Stimulated activated CD8-positive, alpha-beta memory T cell treated with anti-CD3 and anti-CD28 coated beads, Interleukin-15, amount 100 ng/mL, for 1 hour (primary cell): ENCODE results near the gene CISH.

ENCODE experiments used
- DNase-seq: peaks from one replicate; pipeline ENCODE4 v3.0.0-alpha.2; 2020; ENCODE audit warnings: low read depth

Gene CISH

GRCh38 chr3:50599115-50599715, 12.4 kb downstream of the CISH start:
- no peak for DNase-seq

- no peak for DNase-seq
Observed at GRCh38 chr3:50594253-50594785, 17.3 kb downstream of the CISH start.

GRCh38 chr3:50592568-50592967, 19.0 kb downstream of the CISH start:
- DNase-seq = no peak

GRCh38 chr3:50591196-50591741, 20.3 kb downstream of the CISH start:
- no peak for DNase-seq

GRCh38 chr3:50588759-50589433, 22.7 kb downstream of the CISH start:
- DNase-seq = no peak

- DNase-seq = no peak
Observed at GRCh38 chr3:50587806-50588758, 23.5 kb downstream of the CISH start.

GRCh38 chr3:50587373-50587772, 24.2 kb downstream of the CISH start:
- DNase-seq = no peak

- DNase-seq = no peak
Observed at GRCh38 chr3:50586763-50587070, 24.9 kb downstream of the CISH start.

GRCh38 chr3:50585919-50586762, 25.4 kb downstream of the CISH start:
- DNase-seq = no peak

- no peak for DNase-seq
Observed at GRCh38 chr3:50584391-50584790, 27.2 kb downstream of the CISH start.

GRCh38 chr3:50583897-50584296, 27.7 kb downstream of the CISH start:
- no peak for DNase-seq

- no peak for DNase-seq
Observed at GRCh38 chr3:50582083-50582482, 29.5 kb downstream of the CISH start.

- DNase-seq = no peak
Observed at GRCh38 chr3:50581459-50581842, 30.1 kb downstream of the CISH start.

- DNase-seq = no peak
Observed at GRCh38 chr3:50580683-50581458, 30.7 kb downstream of the CISH start.

- no peak for DNase-seq
Observed at GRCh38 chr3:50577348-50577747, 34.2 kb downstream of the CISH start.

- no peak for DNase-seq
Observed at GRCh38 chr3:50575372-50575771, 36.2 kb downstream of the CISH start.

- DNase-seq = no peak
Observed at GRCh38 chr3:50574444-50574831, 37.1 kb downstream of the CISH start.

GRCh38 chr3:50573566-50574443, 37.8 kb downstream of the CISH start:
- peak; percentile 44 for DNase-seq

- no peak for DNase-seq
Observed at GRCh38 chr3:50572801-50573371, 38.7 kb downstream of the CISH start.
